ENCODE results near the gene SYNE1.
"Not testable (repeated sequence)": the region's sequence is repeated elsewhere in the genome, so short reads cannot be mapped to it uniquely, and the experiment has no call there.

The SYNE1 gene

GRCh38 chr6:152540381-152540780, 96.8 kb downstream of the SYNE1 start:
- Histone ChIP-seq H3K9me3 (ENCODE audit: control insufficient read depth in 1 of 2, low read length in 2 of 2) (no peaks in the 10 kb centered on the region), H3K4me3 (ENCODE audit: low read depth in 1 of 2, low read length in 2 of 2) (no peak overlapping the region), H3K9ac (ENCODE audit: low read depth in 1 of 2, low read length in 2 of 2) (no peak overlapping the region), H3K27me3 (ENCODE audit: control insufficient read depth in 1 of 2, insufficient read depth in 2 of 2, low read length in 2 of 2) (no peaks in the 10 kb centered on the region), H3K36me3 (ENCODE audit: control insufficient read depth in 1 of 2, insufficient read depth in 2 of 2, low read length in 2 of 2) (no peaks in the 10 kb centered on the region), H3K4me1 (ENCODE audit: control insufficient read depth in 1 of 2, insufficient read depth in 2 of 2, low read length in 2 of 2) (no peaks in the 10 kb centered on the region), H3K27ac (ENCODE audit: low read depth, low read length) (no peak overlapping the region)

GRCh38 chr6:152534541-152534940, 102.6 kb downstream of the SYNE1 start:
- no peak overlapping the region for H3K4me3 ChIP-seq (ENCODE audit: low read depth in 1 of 2, low read length in 2 of 2)
- no peaks in the 10 kb centered on the region for H3K27me3 ChIP-seq (ENCODE audit: control insufficient read depth in 1 of 2, insufficient read depth in 2 of 2, low read length in 2 of 2)
- no peaks in the 10 kb centered on the region for H3K9me3 ChIP-seq (ENCODE audit: control insufficient read depth in 1 of 2, low read length in 2 of 2)
- H3K4me1 ChIP-seq (ENCODE audit: control insufficient read depth in 1 of 2, insufficient read depth in 2 of 2, low read length in 2 of 2) = no peaks in the 10 kb centered on the region
- H3K27ac ChIP-seq (ENCODE audit: low read depth, low read length) = no peak overlapping the region
- no peaks in the 10 kb centered on the region for H3K36me3 ChIP-seq (ENCODE audit: control insufficient read depth in 1 of 2, insufficient read depth in 2 of 2, low read length in 2 of 2)
- no peak overlapping the region for H3K9ac ChIP-seq (ENCODE audit: low read depth in 1 of 2, low read length in 2 of 2)

GRCh38 chr6:152532556-152533422, 104.4 kb downstream of the SYNE1 start:
- no peaks in the 10 kb centered on the region for H3K4me1 ChIP-seq (ENCODE audit: control insufficient read depth in 1 of 2, insufficient read depth in 2 of 2, low read length in 2 of 2)
- no peak overlapping the region for H3K27ac ChIP-seq (ENCODE audit: low read depth, low read length)
- H3K36me3 ChIP-seq (ENCODE audit: control insufficient read depth in 1 of 2, insufficient read depth in 2 of 2, low read length in 2 of 2) = no peaks in the 10 kb centered on the region
- no peak overlapping the region for H3K9ac ChIP-seq (ENCODE audit: low read depth in 1 of 2, low read length in 2 of 2)
- no peak overlapping the region for H3K4me3 ChIP-seq (ENCODE audit: low read depth in 1 of 2, low read length in 2 of 2)
- H3K9me3 ChIP-seq (ENCODE audit: control insufficient read depth in 1 of 2, low read length in 2 of 2) = no peaks in the 10 kb centered on the region
- no peaks in the 10 kb centered on the region for H3K27me3 ChIP-seq (ENCODE audit: control insufficient read depth in 1 of 2, insufficient read depth in 2 of 2, low read length in 2 of 2)

GRCh38 chr6:152531659-152532058, 105.5 kb downstream of the SYNE1 start:
- Histone ChIP-seq H3K4me1 (ENCODE audit: control insufficient read depth in 1 of 2, insufficient read depth in 2 of 2, low read length in 2 of 2) (no peaks in the 10 kb centered on the region), H3K9ac (ENCODE audit: low read depth in 1 of 2, low read length in 2 of 2) (no peak overlapping the region), H3K9me3 (ENCODE audit: control insufficient read depth in 1 of 2, low read length in 2 of 2) (no peaks in the 10 kb centered on the region), H3K27ac (ENCODE audit: low read depth, low read length) (no peak overlapping the region), H3K36me3 (ENCODE audit: control insufficient read depth in 1 of 2, insufficient read depth in 2 of 2, low read length in 2 of 2) (no peaks in the 10 kb centered on the region), H3K4me3 (ENCODE audit: low read depth in 1 of 2, low read length in 2 of 2) (no peak overlapping the region), H3K27me3 (ENCODE audit: control insufficient read depth in 1 of 2, insufficient read depth in 2 of 2, low read length in 2 of 2) (no peaks in the 10 kb centered on the region)

- Histone ChIP-seq H3K27me3 (ENCODE audit: control insufficient read depth in 1 of 2, insufficient read depth in 2 of 2, low read length in 2 of 2) (no peaks in the 10 kb centered on the region), H3K9me3 (ENCODE audit: control insufficient read depth in 1 of 2, low read length in 2 of 2) (no peaks in the 10 kb centered on the region), H3K9ac (ENCODE audit: low read depth in 1 of 2, low read length in 2 of 2) (no peak overlapping the region), H3K4me1 (ENCODE audit: control insufficient read depth in 1 of 2, insufficient read depth in 2 of 2, low read length in 2 of 2) (no peaks in the 10 kb centered on the region), H3K36me3 (ENCODE audit: control insufficient read depth in 1 of 2, insufficient read depth in 2 of 2, low read length in 2 of 2) (no peaks in the 10 kb centered on the region), H3K4me3 (ENCODE audit: low read depth in 1 of 2, low read length in 2 of 2) (no peak overlapping the region), H3K27ac (ENCODE audit: low read depth, low read length) (no peak overlapping the region)
Measured at GRCh38 chr6:152529369-152529768, 107.8 kb downstream of the SYNE1 start.

GRCh38 chr6:152514120-152514519, 123.0 kb downstream of the SYNE1 start:
- not testable (repeated sequence) for H3K27ac ChIP-seq (ENCODE audit: low read depth, low read length); H3K4me3 ChIP-seq (ENCODE audit: low read depth in 1 of 2, low read length in 2 of 2); H3K9ac ChIP-seq (ENCODE audit: low read depth in 1 of 2, low read length in 2 of 2); H3K27me3 ChIP-seq (ENCODE audit: control insufficient read depth in 1 of 2, insufficient read depth in 2 of 2, low read length in 2 of 2); H3K4me1 ChIP-seq (ENCODE audit: control insufficient read depth in 1 of 2, insufficient read depth in 2 of 2, low read length in 2 of 2); H3K36me3 ChIP-seq (ENCODE audit: control insufficient read depth in 1 of 2, insufficient read depth in 2 of 2, low read length in 2 of 2); H3K9me3 ChIP-seq (ENCODE audit: control insufficient read depth in 1 of 2, low read length in 2 of 2)

GRCh38 chr6:152509916-152510315, 127.2 kb downstream of the SYNE1 start:
- H3K27me3 ChIP-seq (ENCODE audit: control insufficient read depth in 1 of 2, insufficient read depth in 2 of 2, low read length in 2 of 2) = no peaks in the 10 kb centered on the region
- no peak overlapping the region for H3K4me3 ChIP-seq (ENCODE audit: low read depth in 1 of 2, low read length in 2 of 2)
- no peak overlapping the region for H3K9ac ChIP-seq (ENCODE audit: low read depth in 1 of 2, low read length in 2 of 2)
- H3K9me3 ChIP-seq (ENCODE audit: control insufficient read depth in 1 of 2, low read length in 2 of 2) = no peaks in the 10 kb centered on the region
- no peak overlapping the region for H3K27ac ChIP-seq (ENCODE audit: low read depth, low read length)
- H3K4me1 ChIP-seq (ENCODE audit: control insufficient read depth in 1 of 2, insufficient read depth in 2 of 2, low read length in 2 of 2) = no peaks in the 10 kb centered on the region
- no peaks in the 10 kb centered on the region for H3K36me3 ChIP-seq (ENCODE audit: control insufficient read depth in 1 of 2, insufficient read depth in 2 of 2, low read length in 2 of 2)

- H3K9ac ChIP-seq (ENCODE audit: low read depth in 1 of 2, low read length in 2 of 2) = no peak overlapping the region
- no peak overlapping the region for H3K4me3 ChIP-seq (ENCODE audit: low read depth in 1 of 2, low read length in 2 of 2)
- no peaks in the 10 kb centered on the region for H3K9me3 ChIP-seq (ENCODE audit: control insufficient read depth in 1 of 2, low read length in 2 of 2)
- no peak overlapping the region for H3K27ac ChIP-seq (ENCODE audit: low read depth, low read length)
- H3K4me1 ChIP-seq (ENCODE audit: control insufficient read depth in 1 of 2, insufficient read depth in 2 of 2, low read length in 2 of 2) = no peaks in the 10 kb centered on the region
- H3K27me3 ChIP-seq (ENCODE audit: control insufficient read depth in 1 of 2, insufficient read depth in 2 of 2, low read length in 2 of 2) = no peaks in the 10 kb centered on the region
- H3K36me3 ChIP-seq (ENCODE audit: control insufficient read depth in 1 of 2, insufficient read depth in 2 of 2, low read length in 2 of 2) = no peaks in the 10 kb centered on the region
Measured at GRCh38 chr6:152508477-152508876, 128.7 kb downstream of the SYNE1 start.

- no peak overlapping the region for H3K9ac ChIP-seq (ENCODE audit: low read depth in 1 of 2, low read length in 2 of 2)
Measured at GRCh38 chr6:152503546-152503945, 133.6 kb downstream of the SYNE1 start.

GRCh38 chr6:152502421-152503188, 134.6 kb downstream of the SYNE1 start:
- Histone ChIP-seq H3K36me3 (ENCODE audit: control insufficient read depth in 1 of 2, insufficient read depth in 2 of 2, low read length in 2 of 2) (no peaks in the 10 kb centered on the region), H3K27me3 (ENCODE audit: control insufficient read depth in 1 of 2, insufficient read depth in 2 of 2, low read length in 2 of 2) (no peaks in the 10 kb centered on the region), H3K9ac (ENCODE audit: low read depth in 1 of 2, low read length in 2 of 2) (no peak overlapping the region), H3K4me3 (ENCODE audit: low read depth in 1 of 2, low read length in 2 of 2) (no peak overlapping the region), H3K9me3 (ENCODE audit: control insufficient read depth in 1 of 2, low read length in 2 of 2) (no peaks in the 10 kb centered on the region), H3K4me1 (ENCODE audit: control insufficient read depth in 1 of 2, insufficient read depth in 2 of 2, low read length in 2 of 2) (no peaks in the 10 kb centered on the region), H3K27ac (ENCODE audit: low read depth, low read length) (no peak overlapping the region)

More at GRCh38 chr6:152503546-152503945, 133.6 kb downstream of the SYNE1 start:
- H3K4me3 ChIP-seq (ENCODE audit: low read depth in 1 of 2, low read length in 2 of 2) = no peak overlapping the region
- no peaks in the 10 kb centered on the region for H3K4me1 ChIP-seq (ENCODE audit: control insufficient read depth in 1 of 2, insufficient read depth in 2 of 2, low read length in 2 of 2)
- H3K27ac ChIP-seq (ENCODE audit: low read depth, low read length) = no peak overlapping the region
- no peaks in the 10 kb centered on the region for H3K27me3 ChIP-seq (ENCODE audit: control insufficient read depth in 1 of 2, insufficient read depth in 2 of 2, low read length in 2 of 2)
- H3K9me3 ChIP-seq (ENCODE audit: control insufficient read depth in 1 of 2, low read length in 2 of 2) = no peaks in the 10 kb centered on the region
- no peaks in the 10 kb centered on the region for H3K36me3 ChIP-seq (ENCODE audit: control insufficient read depth in 1 of 2, insufficient read depth in 2 of 2, low read length in 2 of 2)

Measured in duodenal mucosa (tissue), 2 donors.